Stimulated activated naive CD4-positive, alpha-beta T cell treated with Interleukin-2 at 50 U/mL for 16 hours (primary cell): ENCODE results near the gene BLOC1S5.
"Not testable (repeated sequence)": the region's sequence is repeated elsewhere in the genome, so short reads cannot be mapped to it uniquely, and the experiment has no call there.

Experiments
- DNase-seq: peaks from one replicate; lab custom pipeline; 2025; lab: John Stamatoyannopoulos, UW

The BLOC1S5 gene

GRCh38 chr6:7993399-7993798 is 70.8 kb downstream of the BLOC1S5 start:
- DNase-seq = no peak

DNA sequence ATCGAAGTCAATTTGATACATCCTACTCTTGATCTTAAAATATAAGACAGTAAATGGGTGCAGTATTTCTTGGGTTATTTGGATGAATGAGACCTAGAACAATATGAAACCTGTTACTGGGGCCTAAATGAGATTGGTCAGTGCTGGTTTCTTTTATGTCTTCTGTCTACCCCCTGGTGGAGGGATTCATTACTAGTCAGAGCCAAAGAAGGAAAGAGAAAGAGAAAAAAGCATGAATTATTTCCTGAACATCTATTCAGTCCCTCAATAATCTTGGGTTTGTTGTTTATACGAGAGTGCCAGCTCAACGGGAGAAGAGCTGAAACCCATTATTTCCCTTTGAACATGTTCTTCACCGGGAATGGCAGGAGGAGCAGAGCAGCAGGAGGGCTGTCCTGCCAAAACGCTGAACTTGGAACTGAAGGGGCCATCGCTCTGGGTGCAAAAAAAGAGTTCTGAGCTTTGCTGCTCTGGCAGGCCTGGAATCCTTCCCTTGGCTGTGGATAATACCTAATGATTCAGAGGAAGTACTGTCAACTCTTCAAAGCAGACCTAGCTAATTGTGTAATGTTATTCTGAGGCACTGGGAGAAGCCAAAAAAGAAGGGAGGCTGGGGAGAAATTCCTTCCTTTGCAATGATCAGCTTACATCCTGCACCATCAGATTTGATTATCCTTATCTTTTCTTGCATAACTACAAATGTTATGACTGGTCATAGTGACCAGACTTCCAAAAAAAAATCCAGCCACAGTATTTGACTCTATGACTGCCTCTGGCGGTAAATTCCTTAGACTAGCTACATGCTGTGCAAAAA is 72.0 kb downstream of the BLOC1S5 start:
- DNase-seq = no peak

DNA sequence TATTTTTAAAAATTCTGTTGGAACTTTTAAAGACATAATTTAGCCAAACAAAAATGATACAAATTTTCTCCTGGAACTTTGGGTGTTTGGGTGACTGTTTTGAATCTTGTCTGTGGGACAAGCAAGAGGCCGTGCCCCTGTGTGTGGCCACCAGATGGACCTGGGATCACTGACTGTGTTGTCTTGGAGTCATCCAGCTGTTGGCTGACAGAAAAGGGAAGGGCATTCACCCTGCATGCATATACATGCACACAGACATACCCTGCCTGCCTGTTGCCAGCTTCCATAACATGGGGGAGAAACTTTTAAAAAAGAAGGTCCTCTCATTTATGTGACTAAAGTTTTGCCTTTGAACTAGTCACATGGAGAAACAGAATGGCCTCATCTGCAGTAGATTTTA is 72.7 kb downstream of the BLOC1S5 start:
- DNase-seq = no peak

DNA sequence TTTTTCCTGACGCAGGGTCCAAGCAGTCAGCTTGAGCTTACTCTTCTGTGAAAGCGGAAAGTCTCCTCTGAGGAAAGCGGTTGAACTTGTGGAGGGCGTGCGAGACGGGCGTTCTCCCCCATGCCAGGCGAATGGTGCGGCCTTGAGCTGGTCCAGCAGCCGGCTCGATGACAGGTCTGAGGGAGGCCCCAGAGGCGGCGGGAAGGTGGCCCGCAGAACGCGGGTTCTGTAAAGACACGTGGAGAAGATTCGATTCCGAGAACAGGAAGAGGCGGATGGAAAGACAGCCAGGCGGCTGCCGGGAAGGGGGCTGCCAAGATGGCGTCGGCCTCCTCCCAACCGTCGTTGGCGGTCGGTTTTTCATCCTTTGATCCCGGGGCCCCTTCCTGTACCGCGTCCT is 78.0 kb downstream of the BLOC1S5 start:
- no peak for DNase-seq

DNA sequence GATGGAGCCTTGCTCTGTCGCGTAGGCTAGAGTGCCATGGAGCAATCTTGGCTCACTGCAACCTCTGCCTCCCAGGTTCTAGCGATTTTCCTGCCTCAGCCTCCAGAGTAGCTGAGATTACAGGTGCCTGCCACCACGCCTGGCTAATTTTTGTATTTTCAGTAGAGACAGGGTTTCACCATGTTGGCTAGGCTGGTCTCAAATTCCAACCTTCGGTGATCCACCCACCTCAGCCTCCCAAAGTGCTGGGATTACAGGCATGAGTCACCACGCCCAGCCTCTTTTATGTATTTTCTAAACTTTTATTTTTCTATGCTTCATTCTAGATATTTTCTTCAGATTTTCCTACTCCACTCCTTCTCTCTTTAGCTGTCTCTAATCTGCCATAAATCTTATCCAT is 80.2 kb downstream of the BLOC1S5 start:
- not testable (repeated sequence) for DNase-seq

DNA sequence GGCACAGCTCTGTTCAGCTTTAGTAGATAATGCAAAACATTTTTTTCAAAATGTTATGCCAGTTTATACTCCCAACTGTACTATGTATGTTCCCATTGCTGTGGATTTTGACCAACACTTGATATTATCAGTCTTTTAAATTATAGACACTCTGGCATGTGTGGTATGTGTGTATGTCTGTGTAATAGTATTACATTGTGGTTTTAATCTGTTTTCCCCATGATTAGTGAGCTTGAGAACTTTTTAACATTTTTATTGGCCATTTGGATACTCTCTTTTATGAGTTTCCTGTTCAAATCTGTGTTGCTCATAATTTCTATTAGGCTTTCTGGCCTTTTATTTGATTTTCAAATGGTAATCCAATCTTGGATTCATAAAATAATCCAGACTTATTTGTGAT is 84.4 kb downstream of the BLOC1S5 start:
- DNase-seq = no peak

GRCh38 chr6:7978736-7979135 is 85.5 kb downstream of the BLOC1S5 start:
- no peak for DNase-seq

- DNase-seq = no peak
These were observed 87.6 kb downstream of the BLOC1S5 start for GRCh38 chr6:7976485-7977056.

DNA sequence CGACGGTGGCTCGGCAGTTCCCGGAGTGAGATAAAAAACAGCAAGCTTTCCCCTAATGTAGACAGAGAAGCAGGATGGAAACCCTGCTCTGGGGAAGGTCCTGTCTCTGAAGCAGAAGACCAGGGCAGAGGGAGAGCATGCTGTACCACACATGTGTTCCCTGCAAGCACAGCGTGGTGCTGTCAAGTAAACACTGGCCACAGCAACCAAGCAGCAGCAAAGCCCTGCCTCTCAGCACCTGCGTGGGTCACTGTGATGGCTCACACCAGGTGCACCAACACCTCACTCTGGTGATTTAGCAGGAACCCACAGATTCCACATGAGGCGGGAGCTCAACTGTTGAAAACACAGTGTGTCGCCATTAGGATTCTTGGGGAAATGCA is 88.4 kb downstream of the BLOC1S5 start:
- no peak for DNase-seq

DNA sequence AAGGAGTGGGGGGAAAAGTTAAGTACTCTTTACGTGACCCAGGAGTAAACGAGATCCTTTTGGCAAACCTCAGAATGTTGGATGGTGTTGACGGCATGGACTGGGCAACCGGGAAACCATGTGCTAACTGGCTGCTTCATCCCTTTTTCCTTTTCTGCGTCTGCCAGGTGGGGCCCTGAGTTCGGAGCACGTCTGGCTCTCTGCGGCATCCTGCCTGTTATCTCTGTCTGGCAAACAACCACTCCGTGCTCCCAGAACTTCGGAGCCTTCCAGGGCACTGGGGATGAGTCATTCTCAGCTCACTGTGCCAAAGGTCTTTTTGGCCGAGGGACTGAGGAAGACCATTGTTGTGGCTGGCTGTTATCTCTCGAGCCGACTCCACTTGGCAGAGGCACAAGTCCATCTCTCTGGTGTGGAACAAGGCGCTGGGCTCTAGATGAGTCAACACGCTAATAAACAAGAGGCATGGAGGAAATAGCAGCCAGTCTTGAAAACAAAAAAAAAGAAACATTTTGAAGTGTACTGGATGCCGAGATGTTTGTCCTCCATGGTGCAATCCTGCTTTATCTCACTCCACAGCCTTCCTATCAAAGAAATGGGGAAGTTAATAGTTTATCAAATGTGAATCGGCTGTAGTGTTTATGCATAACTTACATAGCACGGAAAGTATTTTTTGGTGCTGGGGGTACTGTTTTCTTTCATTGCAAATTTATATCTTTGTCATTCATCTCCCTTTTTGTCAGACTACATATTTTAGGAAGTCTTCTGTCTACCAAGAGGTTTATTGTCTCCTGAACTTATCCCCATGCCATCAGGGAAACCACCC is 89.0 kb downstream of the BLOC1S5 start:
- no peak for DNase-seq

GRCh38 chr6:7974565-7974937 is 89.6 kb downstream of the BLOC1S5 start:
- no peak for DNase-seq

- DNase-seq = no peak
These were observed 90.6 kb downstream of the BLOC1S5 start for GRCh38 chr6:7973584-7973983.

- DNase-seq = no peak
These were observed 92.7 kb downstream of the BLOC1S5 start for GRCh38 chr6:7971499-7971898.

GRCh38 chr6:7970616-7971015 is 93.6 kb downstream of the BLOC1S5 start:
- no peak for DNase-seq
